ENCODE results near the gene CHD5. TPM values are rescaled to one million over a fixed set of nuclear protein-coding genes. Genes with fewer than 3 reads are reported as not detected.

The CHD5 gene
- total RNA-seq, 1 experiment from 2014 or later = 1.6 TPM

DNA sequence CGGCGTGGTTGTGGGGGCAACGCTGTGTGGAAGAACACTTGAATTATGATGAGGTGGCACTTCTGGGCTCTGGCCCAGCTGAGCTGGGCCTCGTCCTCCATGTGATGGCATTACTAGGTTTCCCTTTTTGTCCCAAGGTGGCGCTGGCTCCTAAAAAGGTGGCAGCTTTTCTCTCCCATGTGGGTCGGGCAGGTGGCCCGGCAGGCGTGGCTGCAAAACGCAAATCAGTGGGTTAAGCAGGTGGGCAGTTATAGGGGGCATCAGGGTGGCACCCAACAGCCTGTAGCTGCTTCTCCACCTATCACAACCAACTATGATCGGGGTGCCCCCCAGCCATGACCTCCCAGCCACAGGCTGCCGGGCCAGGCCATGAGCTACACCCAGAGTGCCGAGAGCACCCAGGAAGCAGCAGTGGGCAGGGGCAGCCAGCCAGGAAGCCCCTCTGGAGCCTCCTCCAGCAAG, 74.9 kb downstream of the CHD5 start:
- no peak overlapping the region for H3K9ac ChIP-seq (ENCODE audit: extremely low read depth, insufficient read length, low read length)
- peak overlapping the region in 1 of 3 experiments; percentile 55; a peak in 1 of 7 replicates for H3K27ac Mint-ChIP-seq
- H2AFZ ChIP-seq (ENCODE audit: low read length) = no peak overlapping the region
- TF ChIP-seq, protein P1, sequence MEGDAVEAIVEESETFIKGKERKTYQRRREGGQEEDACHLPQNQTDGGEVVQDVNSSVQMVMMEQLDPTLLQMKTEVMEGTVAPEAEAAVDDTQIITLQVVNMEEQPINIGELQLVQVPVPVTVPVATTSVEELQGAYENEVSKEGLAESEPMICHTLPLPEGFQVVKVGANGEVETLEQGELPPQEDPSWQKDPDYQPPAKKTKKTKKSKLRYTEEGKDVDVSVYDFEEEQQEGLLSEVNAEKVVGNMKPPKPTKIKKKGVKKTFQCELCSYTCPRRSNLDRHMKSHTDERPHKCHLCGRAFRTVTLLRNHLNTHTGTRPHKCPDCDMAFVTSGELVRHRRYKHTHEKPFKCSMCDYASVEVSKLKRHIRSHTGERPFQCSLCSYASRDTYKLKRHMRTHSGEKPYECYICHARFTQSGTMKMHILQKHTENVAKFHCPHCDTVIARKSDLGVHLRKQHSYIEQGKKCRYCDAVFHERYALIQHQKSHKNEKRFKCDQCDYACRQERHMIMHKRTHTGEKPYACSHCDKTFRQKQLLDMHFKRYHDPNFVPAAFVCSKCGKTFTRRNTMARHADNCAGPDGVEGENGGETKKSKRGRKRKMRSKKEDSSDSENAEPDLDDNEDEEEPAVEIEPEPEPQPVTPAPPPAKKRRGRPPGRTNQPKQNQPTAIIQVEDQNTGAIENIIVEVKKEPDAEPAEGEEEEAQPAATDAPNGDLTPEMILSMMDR (conservative IDR thresholded peaks at IDR 0.05) = 0 out of 3 replicates have a peak, but pooled peaks have one; percentile 9
- no peak overlapping the region for H4K5ac ChIP-seq (ENCODE audit: insufficient read length, low read depth, low read length)
- no peaks in the 10 kb centered on the region for H3K9me3 ChIP-seq (ENCODE audit: control insufficient read depth, low read depth, low read length)
- H3K4me3 Mint-ChIP-seq = no peak overlapping the region
- H3K79me1 ChIP-seq (ENCODE audit: insufficient read depth, low read depth, low read length, poor library complexity, severe bottlenecking) = no peaks in the 10 kb centered on the region
- no CpG with 5 or more reads among the region's 12 CpGs for whole genome bisulfite sequencing (ENCODE audit: extremely low coverage, insufficient read length, low lambda C conversion rate)
- H3K4me1 Mint-ChIP-seq = peaks cover 0 to 4% of the 10 kb centered on the region in 2 experiments; a peak in 2 of 4 replicates
- no peak overlapping the region for H3K18ac ChIP-seq (ENCODE audit: insufficient read length, low read depth, low read length)
- H3K36me3 Mint-ChIP-seq (ENCODE audit: insufficient read depth in 1 of 3, low read depth in 3 of 3) = no peaks in the 10 kb centered on the region; a peak in 1 of 7 replicates
- H3K56ac ChIP-seq (ENCODE audit: insufficient read length, low read depth, low read length) = no peak overlapping the region
- H3K4me2 ChIP-seq (ENCODE audit: insufficient read depth, insufficient read length, low read length) = no peak overlapping the region
- peaks cover 1% of the 10 kb centered on the region for H3K27me3 Mint-ChIP-seq (ENCODE audit: low read depth)
- H4K91ac ChIP-seq (ENCODE audit: insufficient read length, low read depth, low read length) = no peak overlapping the region
- no peak overlapping the region for H2BK120ac ChIP-seq (ENCODE audit: low read depth, low read length, poor library complexity, severe bottlenecking)
- no peaks in the 10 kb centered on the region for H3K27me3 ChIP-seq (ENCODE audit: insufficient read depth, low read length)
- no peak overlapping the region for H2AK5ac ChIP-seq (ENCODE audit: insufficient read length, low read length)
- H2BK20ac ChIP-seq (ENCODE audit: low read depth, low read length, poor library complexity, severe bottlenecking) = no peak overlapping the region
- no peak overlapping the region for H2BK12ac ChIP-seq (ENCODE audit: insufficient read length, low read depth, low read length)
- no peak overlapping the region for H3K23ac ChIP-seq (ENCODE audit: insufficient read length, low read depth, low read length)
- no peak overlapping the region for H2BK5ac ChIP-seq (ENCODE audit: insufficient read length, low read length)
- H3T11ph ChIP-seq (ENCODE audit: low read length) = no peak overlapping the region
- H4K20me1 ChIP-seq (ENCODE audit: control insufficient read depth, insufficient read depth, insufficient read length) = peaks cover 3% of the 10 kb centered on the region
- H2BK15ac ChIP-seq (ENCODE audit: low read depth, low read length) = no peak overlapping the region
- peaks cover 3 to 6% of the 10 kb centered on the region in 2 experiments; a peak in 4 of 5 replicates for H3K9me3 Mint-ChIP-seq
- no peaks in the 10 kb centered on the region for H3K4me1 ChIP-seq (ENCODE audit: insufficient read depth, low read length)
- H3K14ac ChIP-seq (ENCODE audit: insufficient read depth, low read length) = no peak overlapping the region
- H3K79me2 ChIP-seq (ENCODE audit: insufficient read depth, low read length) = no peaks in the 10 kb centered on the region
- H3K23me2 ChIP-seq (ENCODE audit: insufficient read length, low read depth, low read length, poor library complexity, severe bottlenecking) = no peaks in the 10 kb centered on the region
- no peak for DNase-seq
- no peak overlapping the region for H3K4ac ChIP-seq (ENCODE audit: low read depth, low read length)
- no peak overlapping the region for H3K27ac ChIP-seq (ENCODE audit: insufficient read length, low read depth, low read length)
- no peak overlapping the region for H4K8ac ChIP-seq (replicated peaks; ENCODE audit: insufficient read length, low read depth, low read length)
